ENCODE measurements around the gene TFPT. TPM values are rescaled to one million over a fixed set of nuclear protein-coding genes. Genes with fewer than 3 reads are reported as not detected.

Gene TFPT, protein sequence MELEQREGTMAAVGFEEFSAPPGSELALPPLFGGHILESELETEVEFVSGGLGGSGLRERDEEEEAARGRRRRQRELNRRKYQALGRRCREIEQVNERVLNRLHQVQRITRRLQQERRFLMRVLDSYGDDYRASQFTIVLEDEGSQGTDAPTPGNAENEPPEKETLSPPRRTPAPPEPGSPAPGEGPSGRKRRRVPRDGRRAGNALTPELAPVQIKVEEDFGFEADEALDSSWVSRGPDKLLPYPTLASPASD
- total RNA-seq = 6.1 and 11.3 TPM in 2 replicates

DNA sequence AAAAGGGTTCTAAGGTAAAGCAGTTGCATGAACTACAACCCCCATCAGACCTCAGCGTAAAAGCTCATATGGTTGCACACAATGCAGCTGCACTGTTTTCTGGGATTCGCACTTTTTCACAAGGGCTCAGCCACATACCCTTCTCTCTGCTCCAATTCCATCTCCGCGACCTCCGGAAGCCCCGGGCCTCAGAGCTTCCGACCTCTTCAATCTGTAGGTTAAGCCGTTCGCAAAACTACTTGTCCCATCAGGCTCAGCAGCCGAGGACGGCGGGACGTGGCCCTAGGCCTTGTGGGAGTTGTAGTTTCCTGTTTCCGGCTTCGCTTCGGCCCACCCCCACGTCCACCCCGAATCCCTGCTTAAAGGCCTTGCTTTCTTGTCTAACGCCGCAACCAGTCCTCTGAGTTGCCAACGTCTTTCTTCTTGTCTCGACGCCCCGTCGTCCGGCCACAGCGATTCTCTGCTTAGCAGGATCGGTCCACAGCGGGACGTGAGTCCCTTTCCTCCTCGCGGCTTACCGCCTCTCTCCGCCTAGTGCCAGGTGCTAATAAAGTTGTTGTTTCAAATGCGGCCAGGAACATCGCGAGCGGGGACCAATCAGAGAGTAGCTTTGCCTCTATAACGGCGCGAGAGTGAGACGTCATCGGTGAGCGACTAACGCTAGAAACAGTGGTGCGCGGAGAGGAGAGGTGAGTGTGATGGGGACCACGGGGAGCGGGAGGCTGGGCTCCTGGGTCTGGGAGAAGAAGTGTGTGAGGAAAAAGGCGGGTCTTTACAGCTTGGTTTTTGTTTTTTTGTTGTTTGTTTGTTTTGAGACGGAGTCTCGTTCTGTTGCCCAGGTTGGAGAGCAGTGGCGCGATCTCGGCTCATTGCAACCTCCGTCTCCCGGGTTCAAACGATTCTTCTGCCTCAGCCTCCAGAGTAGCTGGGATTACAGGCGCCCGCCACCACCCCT is at the start of gene TFPT, which contains the start of gene PRPF31:
Gene TFPT (minus strand): TSS at position 549 of the 955 bp plus-strand sequence. CDS start 388 bp downstream, at position 161.
Gene PRPF31 (plus strand): TSS at position 646 of the 955 bp plus-strand sequence. CDS start 2,525 bp downstream, outside the sequence.
- peak; percentile 91 for DNase-seq (ENCODE audit: low read depth)
- peak; percentile 95 for FAIRE-seq
- Histone ChIP-seq H3K27me3 (ENCODE audit: control insufficient read depth, insufficient read depth, low read length) (no peaks in the 10 kb centered on the region), H3K36me3 (ENCODE audit: control insufficient read depth, insufficient read depth, low read length) (peaks cover 10% of the 10 kb centered on the region), H3K4me3 (ENCODE audit: low read depth, low read length) (peak within 1 kb of the TSS; percentile 45)
- TF ChIP-seq, protein P1, sequence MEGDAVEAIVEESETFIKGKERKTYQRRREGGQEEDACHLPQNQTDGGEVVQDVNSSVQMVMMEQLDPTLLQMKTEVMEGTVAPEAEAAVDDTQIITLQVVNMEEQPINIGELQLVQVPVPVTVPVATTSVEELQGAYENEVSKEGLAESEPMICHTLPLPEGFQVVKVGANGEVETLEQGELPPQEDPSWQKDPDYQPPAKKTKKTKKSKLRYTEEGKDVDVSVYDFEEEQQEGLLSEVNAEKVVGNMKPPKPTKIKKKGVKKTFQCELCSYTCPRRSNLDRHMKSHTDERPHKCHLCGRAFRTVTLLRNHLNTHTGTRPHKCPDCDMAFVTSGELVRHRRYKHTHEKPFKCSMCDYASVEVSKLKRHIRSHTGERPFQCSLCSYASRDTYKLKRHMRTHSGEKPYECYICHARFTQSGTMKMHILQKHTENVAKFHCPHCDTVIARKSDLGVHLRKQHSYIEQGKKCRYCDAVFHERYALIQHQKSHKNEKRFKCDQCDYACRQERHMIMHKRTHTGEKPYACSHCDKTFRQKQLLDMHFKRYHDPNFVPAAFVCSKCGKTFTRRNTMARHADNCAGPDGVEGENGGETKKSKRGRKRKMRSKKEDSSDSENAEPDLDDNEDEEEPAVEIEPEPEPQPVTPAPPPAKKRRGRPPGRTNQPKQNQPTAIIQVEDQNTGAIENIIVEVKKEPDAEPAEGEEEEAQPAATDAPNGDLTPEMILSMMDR (IDR thresholded peaks at IDR 0.05; ENCODE audit: insufficient read depth, low read length, severe bottlenecking) = no peak

DNA sequence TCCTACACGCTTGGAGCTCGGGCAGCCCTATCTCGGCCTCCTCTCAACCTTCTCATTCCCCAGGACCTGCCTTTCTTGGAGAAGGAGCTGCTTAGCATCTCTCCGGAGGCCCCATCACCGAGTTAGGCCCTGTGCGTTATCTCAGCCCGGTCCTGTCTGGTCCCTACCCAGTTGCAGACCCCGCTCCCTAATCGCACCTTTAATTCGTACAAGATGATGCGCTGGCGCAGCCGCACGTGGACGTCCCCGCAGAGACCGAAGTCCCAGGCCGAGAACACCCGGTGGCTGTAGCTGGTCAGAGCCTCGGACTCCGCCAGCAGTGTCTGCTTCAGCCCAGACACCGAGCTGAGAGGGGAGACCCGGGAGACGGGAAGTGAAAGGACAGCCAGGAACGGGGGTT is 49.8 kb upstream of the TFPT start:
- Histone ChIP-seq H3K27me3 (ENCODE audit: control insufficient read depth, insufficient read depth, low read length) (no peaks in the 10 kb centered on the region), H3K36me3 (ENCODE audit: control insufficient read depth, insufficient read depth, low read length) (no peaks in the 10 kb centered on the region), H3K4me3 (ENCODE audit: low read depth, low read length) (no peak overlapping the region)
- TF ChIP-seq, protein P1 (IDR thresholded peaks at IDR 0.05; ENCODE audit: insufficient read depth, low read length, severe bottlenecking) = no peak
- FAIRE-seq (no peak), DNase-seq (ENCODE audit: low read depth) (no peak)

DNA sequence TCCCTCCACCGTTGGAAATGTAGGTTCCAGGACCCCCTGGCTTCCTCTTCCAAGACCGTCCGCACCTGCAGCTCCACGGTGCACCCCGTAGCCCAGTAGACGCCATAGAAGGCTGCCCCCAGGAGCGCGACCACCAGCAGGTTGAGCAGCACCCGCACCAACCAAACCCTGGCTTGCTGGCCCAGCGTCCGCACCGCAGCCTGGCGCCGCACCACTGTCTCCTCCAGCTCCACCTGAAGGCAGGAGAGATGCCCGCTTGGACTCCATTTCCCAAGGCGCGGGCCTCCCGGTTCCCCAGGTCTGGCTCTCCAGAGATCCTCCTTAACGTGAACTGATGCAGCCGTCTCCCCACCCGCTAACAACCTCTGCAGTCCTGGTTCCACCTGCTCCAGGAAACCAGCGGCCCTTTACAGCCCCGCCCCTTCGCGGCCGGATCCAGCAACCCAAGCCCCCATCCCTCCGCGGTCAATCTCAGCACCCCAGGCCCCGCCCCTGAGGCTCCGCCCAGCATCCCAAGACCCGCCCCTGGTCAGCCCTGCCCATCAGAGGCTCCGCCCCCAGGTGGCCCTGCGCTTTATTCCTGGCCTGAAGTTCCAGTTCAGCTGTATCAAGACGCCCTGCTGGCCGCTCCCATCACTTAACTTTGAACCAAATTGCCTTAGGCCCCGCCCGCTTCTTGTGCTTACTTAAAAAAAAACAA is 49.1 kb upstream of the TFPT start:
- FAIRE-seq (no peak), DNase-seq (ENCODE audit: low read depth) (peak; percentile 15)
- H3K36me3 ChIP-seq (ENCODE audit: control insufficient read depth, insufficient read depth, low read length) = no peaks in the 10 kb centered on the region
- H3K4me3 ChIP-seq (ENCODE audit: low read depth, low read length) = no peak overlapping the region
- H3K27me3 ChIP-seq (ENCODE audit: control insufficient read depth, insufficient read depth, low read length) = no peaks in the 10 kb centered on the region
- TF ChIP-seq, protein P1 (IDR thresholded peaks at IDR 0.05; ENCODE audit: insufficient read depth, low read length, severe bottlenecking) = no peak

DNA sequence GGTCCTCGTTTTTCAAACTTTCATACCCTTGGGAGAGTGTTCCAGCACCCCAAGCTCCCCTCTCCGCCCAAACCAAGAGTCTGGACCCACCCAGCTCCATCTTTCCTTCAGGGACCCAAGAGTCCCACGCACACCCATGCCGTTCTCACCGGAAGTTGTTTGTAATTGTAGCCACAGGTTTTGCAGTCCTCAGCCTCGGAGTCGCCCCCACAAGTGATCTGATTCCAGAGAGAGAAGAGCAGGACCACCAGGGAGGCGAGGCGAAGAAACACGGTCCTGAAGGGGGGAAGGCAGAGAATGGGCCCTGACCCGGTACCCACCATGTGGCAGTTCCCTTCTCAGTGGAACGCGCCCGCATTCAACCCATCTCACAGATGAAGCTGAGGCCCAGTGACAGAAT is 47.4 kb upstream of the TFPT start:
- FAIRE-seq (no peak), DNase-seq (ENCODE audit: low read depth) (no peak)
- Histone ChIP-seq H3K27me3 (ENCODE audit: control insufficient read depth, insufficient read depth, low read length) (no peaks in the 10 kb centered on the region), H3K36me3 (ENCODE audit: control insufficient read depth, insufficient read depth, low read length) (no peaks in the 10 kb centered on the region), H3K4me3 (ENCODE audit: low read depth, low read length) (no peak overlapping the region)
- TF ChIP-seq, protein P1 (IDR thresholded peaks at IDR 0.05; ENCODE audit: insufficient read depth, low read length, severe bottlenecking) = no peak

DNA sequence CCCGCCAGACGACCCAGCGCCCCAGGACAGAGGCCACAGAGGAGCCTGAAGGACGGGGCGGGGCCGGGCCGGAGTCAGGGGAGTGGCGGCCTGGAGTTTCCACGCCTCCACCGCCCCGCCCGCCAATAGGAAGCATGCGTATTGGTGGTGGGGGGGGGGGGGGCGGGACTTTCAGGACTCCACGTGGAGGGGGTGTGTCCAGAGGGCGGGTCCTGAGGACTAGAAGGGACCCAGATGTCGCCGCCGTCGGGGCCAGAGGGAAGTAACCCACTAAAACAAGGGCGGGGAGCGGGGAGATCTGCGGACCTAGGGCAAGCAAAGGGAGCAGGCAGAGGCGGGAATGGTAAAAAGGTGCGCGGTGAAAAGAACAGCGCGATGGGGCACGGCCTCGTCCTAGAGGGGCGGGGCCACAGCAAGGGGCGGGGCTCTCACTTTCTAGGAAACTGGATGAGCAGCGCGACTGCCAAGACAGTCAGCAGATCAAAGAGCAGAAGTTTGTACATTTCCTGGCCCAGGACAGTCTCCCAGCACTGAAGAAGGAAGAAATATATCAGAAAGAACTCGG is 46.9 kb upstream of the TFPT start:
- TF ChIP-seq, protein P1 (IDR thresholded peaks at IDR 0.05; ENCODE audit: insufficient read depth, low read length, severe bottlenecking) = no peak
- peak; percentile 45 for DNase-seq (ENCODE audit: low read depth)

More for the DNA sequence above, 46.9 kb upstream of the TFPT start:
- Histone ChIP-seq H3K4me3 (ENCODE audit: low read depth, low read length) (peak overlapping the region; percentile 33), H3K36me3 (ENCODE audit: control insufficient read depth, insufficient read depth, low read length) (peaks cover 1% of the 10 kb centered on the region), H3K27me3 (ENCODE audit: control insufficient read depth, insufficient read depth, low read length) (no peaks in the 10 kb centered on the region)
- no peak for FAIRE-seq

Data from bronchial epithelial cell (primary cell).